Lower leg skin (tissue), 4 donors: ENCODE measurements around the gene EFCAB12. TPM values are rescaled to one million over a fixed set of nuclear protein-coding genes. Genes with fewer than 3 reads are reported as not detected.

Source experiments
- DNase-seq, 2 donors: peaks; one replicate each; pipeline ENCODE4 v3.0.0-alpha.2; 2019; ENCODE audit warnings: low spot score in 2 of 2
- H3K4me3 ChIP-seq: fragments of 200-600 bp; sonication (generic); 2 replicates; pipeline ENCODE4 v1.5.1; 2017; ENCODE audit warnings: mild to moderate bottlenecking, low read depth; ENCODE audit not compliant: poor library complexity, severe bottlenecking
- POLR2A ChIP-seq, 2 donors: fragments of 450-650 bp; IDR thresholded peaks; one replicate each; pipeline ENCODE4 v1.6.1; 2016 to 2017; ENCODE audit warnings: antibody characterized with exemption in 2 of 2, mild to moderate bottlenecking in 1 of 2, moderate library complexity in 1 of 2
- WGBS, 2 donors: methylation state at CpG; one replicate each; pipeline ENCODE4 v1.1.5; 2018; 5-methylcytosine and 5-hydroxymethylcytosine counted together
- intact Hi-C: fragments of 100-400 bp; cut with DNase I; formaldehyde crosslinking; loops from one replicate; pipeline ENCODE4 v1.15.0; 2023; ENCODE audit warnings: low total_unique reads
- total RNA-seq, 4 donors: library from RNA; depleted of rRNA; stranded (reverse); fragments of >200 nt; gene quantifications; one replicate each; pipeline ENCODE4 v1.1.0, GENCODE V29; 2016
- TF ChIP-seq, protein P1 (sequence below), 3 donors: fragments of 450-650 bp; IDR thresholded peaks; one replicate each; pipeline ENCODE4 v1.5.1; 2016; ENCODE audit warnings: antibody characterized with exemption in 3 of 3, mild to moderate bottlenecking in 3 of 3, moderate library complexity in 2 of 3

The EFCAB12 gene
- total RNA-seq, 4 donors from 2014 or later: not detected

- TF ChIP-seq, protein P1, sequence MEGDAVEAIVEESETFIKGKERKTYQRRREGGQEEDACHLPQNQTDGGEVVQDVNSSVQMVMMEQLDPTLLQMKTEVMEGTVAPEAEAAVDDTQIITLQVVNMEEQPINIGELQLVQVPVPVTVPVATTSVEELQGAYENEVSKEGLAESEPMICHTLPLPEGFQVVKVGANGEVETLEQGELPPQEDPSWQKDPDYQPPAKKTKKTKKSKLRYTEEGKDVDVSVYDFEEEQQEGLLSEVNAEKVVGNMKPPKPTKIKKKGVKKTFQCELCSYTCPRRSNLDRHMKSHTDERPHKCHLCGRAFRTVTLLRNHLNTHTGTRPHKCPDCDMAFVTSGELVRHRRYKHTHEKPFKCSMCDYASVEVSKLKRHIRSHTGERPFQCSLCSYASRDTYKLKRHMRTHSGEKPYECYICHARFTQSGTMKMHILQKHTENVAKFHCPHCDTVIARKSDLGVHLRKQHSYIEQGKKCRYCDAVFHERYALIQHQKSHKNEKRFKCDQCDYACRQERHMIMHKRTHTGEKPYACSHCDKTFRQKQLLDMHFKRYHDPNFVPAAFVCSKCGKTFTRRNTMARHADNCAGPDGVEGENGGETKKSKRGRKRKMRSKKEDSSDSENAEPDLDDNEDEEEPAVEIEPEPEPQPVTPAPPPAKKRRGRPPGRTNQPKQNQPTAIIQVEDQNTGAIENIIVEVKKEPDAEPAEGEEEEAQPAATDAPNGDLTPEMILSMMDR (IDR thresholded peaks at IDR 0.05): no peak
- no peak for DNase-seq
- intact Hi-C loops: no loop called here
Measured at GRCh38 chr3:129360171-129360611, 68.2 kb downstream of the EFCAB12 start.

GRCh38 chr3:129358772-129359371 is 69.6 kb downstream of the EFCAB12 start:
- no peak for TF ChIP-seq POLR2A (IDR thresholded peaks at IDR 0.05)
- TF ChIP-seq, protein P1 (IDR thresholded peaks at IDR 0.05): no peak
- H3K4me3 ChIP-seq: no peak overlapping the region
- no peak for DNase-seq
- intact Hi-C loops: no loop called here
- 63 to 69% methylated on average over 14 to 18 of the region's 18 CpGs for WGBS, 2 donors

More at GRCh38 chr3:129360171-129360611, 68.2 kb downstream of the EFCAB12 start:
- H3K4me3 ChIP-seq: no peak overlapping the region
- 77 to 100% methylated on average over 1 to 7 of the region's 10 CpGs for WGBS, 2 donors

DNA sequence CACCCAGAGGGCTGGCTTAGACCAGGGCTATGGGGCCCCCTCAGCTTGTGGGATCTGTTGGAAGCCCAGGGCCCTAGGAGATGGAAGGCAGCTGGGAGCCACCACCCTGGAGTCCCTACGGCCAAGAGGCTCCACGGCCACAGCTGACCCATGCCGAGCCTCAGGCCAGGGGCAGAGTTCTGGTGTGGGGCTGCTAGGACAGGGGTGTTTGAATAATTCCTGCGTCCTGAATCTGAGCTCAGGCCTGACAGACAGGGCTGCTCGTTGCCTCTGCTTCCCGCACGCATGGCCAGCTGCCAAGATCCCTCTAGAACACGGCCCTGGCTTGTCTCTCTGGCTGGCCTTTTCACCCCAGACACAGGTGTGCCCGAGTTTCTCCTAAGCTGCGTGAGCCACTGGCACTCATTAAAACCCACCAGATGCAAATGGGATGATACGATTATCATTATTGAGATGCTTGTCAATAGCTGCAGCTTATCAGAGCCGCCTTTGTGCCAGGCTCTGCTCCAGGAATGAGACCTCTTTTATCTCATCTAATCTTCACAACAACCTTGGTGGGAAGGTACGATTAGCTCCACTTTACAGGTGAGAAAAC is 70.2 kb downstream of the EFCAB12 start:
- no peak for DNase-seq
- TF ChIP-seq POLR2A (IDR thresholded peaks at IDR 0.05): no peak
- TF ChIP-seq, protein P1 (IDR thresholded peaks at IDR 0.05): no peak
- WGBS, 2 donors: 50% methylated on average over 4 to 13 of the region's 13 CpGs
- intact Hi-C loops: no loop called here
- H3K4me3 ChIP-seq: no peak overlapping the region

DNA sequence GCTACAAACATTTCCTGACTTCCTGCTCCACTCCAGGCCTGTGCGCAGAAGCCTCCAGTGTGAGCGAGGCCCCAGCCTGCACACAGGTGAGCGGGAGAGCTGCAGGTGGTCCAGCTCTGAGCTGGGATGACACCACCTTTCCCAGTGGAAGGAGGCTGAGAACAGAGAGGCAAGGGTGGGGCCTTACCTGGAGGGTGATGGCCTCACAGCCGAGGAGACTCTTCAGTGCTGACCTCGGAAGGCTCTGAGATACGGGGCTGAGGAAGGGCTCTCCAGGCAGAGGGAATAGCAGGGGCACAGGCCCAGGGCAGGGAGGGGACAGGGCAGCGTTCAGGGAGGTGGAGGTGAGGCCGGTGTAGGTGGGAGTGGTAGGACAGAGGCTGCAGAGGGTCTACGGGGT is 70.8 kb downstream of the EFCAB12 start:
- intact Hi-C loops: no loop called here
- no peak for TF ChIP-seq POLR2A (IDR thresholded peaks at IDR 0.05)
- TF ChIP-seq, protein P1 (IDR thresholded peaks at IDR 0.05): no peak
- 85 to 89% methylated on average over 9 of the region's 9 CpGs for WGBS, 2 donors
- no peak overlapping the region for H3K4me3 ChIP-seq
- no peak for DNase-seq

GRCh38 chr3:129356756-129357425 is 71.5 kb downstream of the EFCAB12 start:
- DNase-seq: no peak
- H3K4me3 ChIP-seq: no peak overlapping the region
- TF ChIP-seq, protein P1 (IDR thresholded peaks at IDR 0.05): no peak
- no peak for TF ChIP-seq POLR2A (IDR thresholded peaks at IDR 0.05)
- WGBS, 2 donors: 84 to 93% methylated on average over 8 to 9 of the region's 10 CpGs
- intact Hi-C loops: no loop called here
